Measurements from ENCODE around the gene BAZ1A. TPM values are rescaled to one million over a fixed set of nuclear protein-coding genes. Genes with fewer than 3 reads are reported as not detected.

Gene BAZ1A
- total and polyA plus RNA-seq, 2 experiments from 2014 or later: 24.2 to 26.8 TPM

GRCh38 chr14:34857689-34858449 lies 17.3 kb downstream of the BAZ1A start (continued):
- TF ChIP-seq EZH2 (IDR thresholded peaks at IDR 0.05; ENCODE audit: low read depth, unreplicated experiment) (no peak), NANOG (IDR thresholded peaks at IDR 0.05; ENCODE audit: borderline replicate concordance) (no peak), STAT1 (IDR thresholded peaks at IDR 0.05; ENCODE audit: unreplicated experiment) (no peak), CREB1 (CRISPR knock-in tag; IDR thresholded peaks at IDR 0.05; ENCODE audit: low read depth) (no peak), CTCF (conservative IDR thresholded peaks at IDR 0.05; ENCODE audit: low read depth in 2 of 2) (no peak), JUNB (IDR thresholded peaks at IDR 0.05; ENCODE audit: unreplicated experiment) (no peak), REST (IDR thresholded peaks at IDR 0.05; ENCODE audit: unreplicated experiment) (no peak), ZNF331 (CRISPR knock-in tag; IDR thresholded peaks at IDR 0.05; ENCODE audit: low read depth) (no peak)

- Histone ChIP-seq H3K27me3 (ENCODE audit: insufficient read depth) (no peaks in the 10 kb centered on the region), H3K27ac (ENCODE audit: low read depth) (no peak overlapping the region), H2AFZ (no peak overlapping the region), H3K79me2 (replicated peaks; ENCODE audit: insufficient read depth) (no peaks in the 10 kb centered on the region), H3K4me2 (no peak overlapping the region), H3K36me3 (ENCODE audit: insufficient read depth) (no peaks in the 10 kb centered on the region), H3K9me2 (ENCODE audit: insufficient read depth) (no peaks in the 10 kb centered on the region), H3K4me1 (ENCODE audit: insufficient read depth) (no peaks in the 10 kb centered on the region), H4K20me1 (replicated peaks; ENCODE audit: insufficient read depth) (peaks cover 3% of the 10 kb centered on the region; the same call in 1 of the 2 replicates), H3F3A (replicated peaks; ENCODE audit: low read depth) (no peaks in the 10 kb centered on the region), H3K4me3 (no peak overlapping the region)
- no peaks in the 10 kb centered on the region for H3K4me1 Mint-ChIP-seq
- no peak overlapping the region for H3K27ac Mint-ChIP-seq
- H3K4me3 Mint-ChIP-seq: no peak overlapping the region
- DNase-seq (ENCODE audit: low spot score) (no peak), ATAC-seq (no peak)
- H3K36me3 Mint-ChIP-seq (ENCODE audit: low read depth): peaks cover 19% of the 10 kb centered on the region
- no peaks in the 10 kb centered on the region for H3K27me3 Mint-ChIP-seq (ENCODE audit: insufficient read depth, low read depth, poor library complexity)
- H3K9me3 Mint-ChIP-seq: no peaks in the 10 kb centered on the region
- TF ChIP-seq ZNF331 (CRISPR knock-in tag; IDR thresholded peaks at IDR 0.05; ENCODE audit: low read depth) (no peak), JUNB (IDR thresholded peaks at IDR 0.05; ENCODE audit: unreplicated experiment) (no peak), REST (IDR thresholded peaks at IDR 0.05; ENCODE audit: unreplicated experiment) (no peak), STAT1 (IDR thresholded peaks at IDR 0.05; ENCODE audit: unreplicated experiment) (no peak), ETS1 (IDR thresholded peaks at IDR 0.05) (no peak), POLR2AphosphoS5 (IDR thresholded peaks at IDR 0.05; ENCODE audit: low read depth) (no peak), NANOG (IDR thresholded peaks at IDR 0.05; ENCODE audit: borderline replicate concordance) (no peak), CREB1 (CRISPR knock-in tag; IDR thresholded peaks at IDR 0.05; ENCODE audit: low read depth) (no peak), ZNF114 (CRISPR knock-in tag; IDR thresholded peaks at IDR 0.05) (no peak), EZH2 (IDR thresholded peaks at IDR 0.05; ENCODE audit: low read depth, unreplicated experiment) (no peak), EZH2phosphoT487 (IDR thresholded peaks at IDR 0.05; ENCODE audit: unreplicated experiment) (no peak), CTCF (conservative IDR thresholded peaks at IDR 0.05; ENCODE audit: low read depth in 2 of 2) (no peak)
Observed at GRCh38 chr14:34853041-34853440, 22.1 kb downstream of the BAZ1A start.
